GM23248 (cell line): Measurements from ENCODE around the gene SLC44A4. TPM values are rescaled to one million over a fixed set of nuclear protein-coding genes. Genes with fewer than 3 reads are reported as not detected.

Source experiments
- DNase-seq: peaks from one replicate; pipeline ENCODE4 v3.0.0-alpha.2; 2015
- H2AFZ ChIP-seq: fragments of 200-600 bp; sonication (generic); 2 replicates; pipeline ENCODE4 v1.6.1; 2016; ENCODE audit warnings: antibody characterized with exemption
- H3F3A ChIP-seq: fragments of 200-600 bp; sonication (generic); 2 replicates; pipeline ENCODE4 v1.6.1; 2016; ENCODE audit warnings: mild to moderate bottlenecking, antibody characterized with exemption, mixed run types; ENCODE audit not compliant: insufficient read depth
- H3K27ac ChIP-seq: fragments of 200-600 bp; sonication (generic); 2 replicates; pipeline ENCODE4 v1.5.1; 2016; ENCODE audit warnings: mild to moderate bottlenecking
- H3K27me3 ChIP-seq: fragments of 200-600 bp; sonication (generic); replicated peaks from 2 replicates; pipeline ENCODE4 v1.6.1; 2016; ENCODE audit warnings: mild to moderate bottlenecking; ENCODE audit not compliant: insufficient read depth
- H3K36me3 ChIP-seq: fragments of 200-600 bp; sonication (generic); 2 replicates; pipeline ENCODE4 v1.6.1; 2016; ENCODE audit warnings: low read depth, mild to moderate bottlenecking
- H3K4me1 ChIP-seq: fragments of 200-600 bp; sonication (generic); 2 replicates; pipeline ENCODE4 v1.6.1; 2016; ENCODE audit warnings: mild to moderate bottlenecking; ENCODE audit not compliant: insufficient read depth
- H3K4me2 ChIP-seq: fragments of 200-600 bp; sonication (generic); one replicate; pipeline ENCODE4 v1.6.1; 2016; ENCODE audit warnings: mild to moderate bottlenecking; ENCODE audit not compliant: unreplicated experiment
- H3K4me3 ChIP-seq: fragments of 200-600 bp; sonication (generic); 2 replicates; pipeline ENCODE4 v1.5.1; 2016; ENCODE audit warnings: mild to moderate bottlenecking
- H3K79me2 ChIP-seq: fragments of 200-600 bp; sonication (generic); 2 replicates; pipeline ENCODE4 v1.6.1; 2016; ENCODE audit warnings: mild to moderate bottlenecking; ENCODE audit not compliant: insufficient read depth
- H3K9ac ChIP-seq: fragments of 200-600 bp; sonication (generic); 2 replicates; pipeline ENCODE4 v1.6.1; 2016; ENCODE audit warnings: mild to moderate bottlenecking
- H3K9me2 ChIP-seq: fragments of 200-600 bp; sonication (generic); 2 replicates; pipeline ENCODE4 v1.6.1; 2016; ENCODE audit warnings: mixed run types, mild to moderate bottlenecking, moderate library complexity; ENCODE audit not compliant: insufficient read depth
- H3K9me3 ChIP-seq: fragments of 200-600 bp; sonication (generic); one replicate; pipeline ENCODE4 v1.6.1; 2017; ENCODE audit warnings: low read depth
- H4K20me1 ChIP-seq: fragments of 200-600 bp; sonication (generic); 2 replicates; pipeline ENCODE4 v1.6.0; 2016; ENCODE audit not compliant: insufficient read depth
- EZH2 ChIP-seq: fragments of 200-600 bp; sonication (generic); IDR thresholded peaks from 2 replicates; pipeline ENCODE4 v1.6.1; 2018; ENCODE audit warnings: antibody characterized with exemption, mild to moderate bottlenecking; ENCODE audit not compliant: insufficient read depth, poor library complexity, severe bottlenecking
- EZH2phosphoT487 ChIP-seq: fragments of 200-600 bp; sonication (generic); IDR thresholded peaks from 2 replicates; pipeline ENCODE4 v1.6.1; 2018; ENCODE audit warnings: antibody characterized with exemption, moderate library complexity, mild to moderate bottlenecking, low read depth; ENCODE audit not compliant: insufficient read depth
- WGBS, 2 experiments: methylation state at CpG; one replicate each; pipeline ENCODE4 v1.1.6; 2015 to 2017; ENCODE audit warnings: low lambda C conversion rate in 2 of 2, low coverage in 1 of 2; ENCODE audit errors: missing lambda C conversion rate in 2 of 2; 5-methylcytosine and 5-hydroxymethylcytosine counted together
- in situ Hi-C: fragments of 300-500 bp; cut with MboI; formaldehyde crosslinking; loops from 2 replicates; pipeline ENCODE4 v1.15.0; 2020
- polyA plus RNA-seq: library from polyadenylated mRNA; unstranded; fragments of >200 nt; fragmentation: Nextera tagmentation; extraction: Ambion mirVana; gene quantifications from 2 replicates; pipeline ENCODE4 v1.2.1, GENCODE V29; 2016
- total RNA-seq: library from RNA; depleted of rRNA; stranded (reverse); fragments of >200 nt; shearing (Covaris generic); gene quantifications from 2 replicates; pipeline ENCODE4 v1.2.3, GENCODE V29; 2014

SLC44A4 gene
- total and polyA plus RNA-seq, 2 experiments from 2014 or later = not detected

DNA sequence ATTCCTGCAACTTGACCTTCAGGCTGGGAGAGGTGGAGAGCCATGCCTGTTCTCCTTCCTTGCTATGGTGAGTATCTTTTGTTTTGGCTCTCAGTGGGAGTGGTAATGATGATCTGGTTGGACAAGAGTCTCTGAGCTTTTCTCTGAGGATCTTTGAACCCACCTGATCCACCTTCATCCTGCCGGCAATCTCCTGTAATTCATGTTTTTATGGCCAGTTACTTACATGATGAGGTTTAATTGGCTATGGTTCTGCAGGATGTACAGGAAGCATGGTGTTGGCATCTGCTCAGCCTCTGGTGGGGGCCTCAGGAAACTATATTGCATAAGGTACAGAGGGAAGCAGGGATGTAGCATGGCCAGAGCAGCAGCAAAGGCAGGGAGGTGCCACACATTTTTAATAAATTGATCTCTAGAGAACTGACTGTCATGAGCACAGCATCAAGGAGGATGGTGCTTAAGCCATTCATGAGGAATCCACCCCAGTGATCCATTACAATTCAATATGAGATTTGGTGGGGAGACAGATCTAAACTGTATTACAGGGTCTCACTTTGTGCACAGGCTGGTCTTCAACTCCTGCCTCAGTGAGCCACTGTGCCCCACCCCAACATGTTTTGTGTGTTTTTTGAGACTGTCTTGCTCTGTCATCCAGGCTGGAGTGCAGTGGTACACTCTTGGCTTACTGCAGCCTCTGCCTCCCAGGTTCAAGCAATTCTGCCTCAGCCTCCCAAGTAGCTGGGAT lies 41.3 kb downstream of the SLC44A4 start:
- H3K9ac ChIP-seq = peak overlapping the region; percentile 96
- TF ChIP-seq EZH2phosphoT487 = no peak
- no peak for TF ChIP-seq EZH2
- peaks cover 51% of the 10 kb centered on the region for H3K36me3 ChIP-seq

DNA sequence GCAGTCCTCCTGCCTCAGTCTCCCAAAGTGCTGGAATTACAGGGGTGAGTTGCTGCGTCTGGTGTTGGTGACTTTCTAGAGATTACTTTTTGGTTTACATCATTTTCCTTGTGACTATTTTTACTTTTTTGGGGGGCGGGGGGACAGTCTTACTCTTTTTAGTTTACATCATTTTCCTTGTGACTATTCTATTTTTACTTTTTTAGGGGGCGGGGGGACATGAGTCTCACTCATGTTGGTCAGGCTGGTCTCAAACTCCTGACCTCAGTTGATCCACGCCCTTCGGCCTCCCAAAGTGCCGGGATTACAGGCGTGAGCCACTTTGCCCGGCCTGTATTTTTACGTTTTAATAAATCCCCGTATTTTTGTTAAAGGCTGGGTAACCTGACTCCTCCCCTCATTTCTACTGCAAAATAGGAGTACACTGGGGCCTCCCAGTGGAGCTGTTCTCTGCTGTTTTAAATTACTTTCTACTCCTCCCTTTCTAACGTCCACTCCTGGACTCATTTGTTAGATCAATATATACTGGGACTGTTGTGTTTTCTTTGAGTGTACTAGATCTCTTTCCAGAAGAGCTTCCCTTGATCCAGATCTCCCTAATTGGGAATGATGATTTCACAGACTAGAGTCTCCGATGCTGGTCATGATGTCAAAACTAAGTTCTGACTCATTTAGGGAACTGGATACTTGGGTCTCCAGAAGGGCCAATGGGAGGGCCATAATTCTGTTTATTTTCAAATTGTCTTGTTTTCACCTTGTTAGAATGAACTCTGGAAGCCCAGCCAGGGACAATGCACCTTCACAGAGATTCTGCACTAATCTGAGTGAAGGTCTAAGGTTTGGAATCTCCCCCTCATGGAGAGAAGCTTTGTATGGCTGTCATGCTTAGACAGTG lies 42.1 kb downstream of the SLC44A4 start:
- Histone ChIP-seq H3K9ac (peak overlapping the region; percentile 96), H3K4me2 (peak overlapping the region; percentile 99), H3K4me1 (peaks cover 33% of the 10 kb centered on the region), H4K20me1 (peaks cover 16% of the 10 kb centered on the region), H3K9me3 (no peaks in the 10 kb centered on the region), H3F3A (peaks cover 61% of the 10 kb centered on the region), H3K27me3 (no peaks in the 10 kb centered on the region), H3K4me3 (peak overlapping the region; percentile 88), H3K27ac (peak overlapping the region; percentile 93), H3K9me2 (no peaks in the 10 kb centered on the region), H3K36me3 (peaks cover 51% of the 10 kb centered on the region), H2AFZ (no peak overlapping the region), H3K79me2 (peaks cover 76% of the 10 kb centered on the region)
- DNase-seq = peak; percentile 74
- TF ChIP-seq EZH2 = no peak
- no peak for TF ChIP-seq EZH2phosphoT487
- in situ Hi-C loops = no loop called here
- WGBS, 2 experiments = 2% methylated on average over 12 of the region's 12 CpGs

More for the DNA sequence above, 41.3 kb downstream of the SLC44A4 start:
- Histone ChIP-seq H3K9me2 (no peaks in the 10 kb centered on the region), H2AFZ (no peak overlapping the region), H3K4me3 (peak overlapping the region; percentile 88), H3K4me1 (peaks cover 31% of the 10 kb centered on the region), H3K9me3 (no peaks in the 10 kb centered on the region), H4K20me1 (peaks cover 16% of the 10 kb centered on the region), H3F3A (peaks cover 63% of the 10 kb centered on the region), H3K4me2 (peak overlapping the region; percentile 99), H3K79me2 (peaks cover 68% of the 10 kb centered on the region), H3K27ac (peak overlapping the region; percentile 93), H3K27me3 (no peaks in the 10 kb centered on the region)
- in situ Hi-C loops = no loop called here
- DNase-seq = peak; percentile 29
- WGBS, 2 experiments = 0 to 4% methylated on average over 1 of the region's 1 CpG

GRCh38 chr6:31836047-31836473 lies 42.7 kb downstream of the SLC44A4 start:
- peaks cover 83% of the 10 kb centered on the region for H3K79me2 ChIP-seq
- H3K4me2 ChIP-seq = peak overlapping the region; percentile 99
- peak overlapping the region; percentile 88 for H3K4me3 ChIP-seq
- H2AFZ ChIP-seq = no peak overlapping the region
- TF ChIP-seq EZH2phosphoT487 = no peak
- TF ChIP-seq EZH2 = no peak
- 12% methylated on average over 14 of the region's 14 CpGs for WGBS, 2 experiments
- in situ Hi-C loops = no loop called here
- H3K27me3 ChIP-seq = no peaks in the 10 kb centered on the region
- peaks cover 50% of the 10 kb centered on the region for H3K36me3 ChIP-seq
- H3K4me1 ChIP-seq = peaks cover 40% of the 10 kb centered on the region
- H3F3A ChIP-seq = peaks cover 55% of the 10 kb centered on the region
- peaks cover 16% of the 10 kb centered on the region for H4K20me1 ChIP-seq
- peak overlapping the region; percentile 96 for H3K9ac ChIP-seq
- peak overlapping the region; percentile 93 for H3K27ac ChIP-seq
- H3K9me3 ChIP-seq = no peaks in the 10 kb centered on the region
- H3K9me2 ChIP-seq = no peaks in the 10 kb centered on the region
- peak; percentile 33 for DNase-seq
